Loucy (cell line): Measurements from ENCODE around the gene SCARF2.
"Not testable (repeated sequence)": the region's sequence is repeated elsewhere in the genome, so short reads cannot be mapped to it uniquely, and the experiment has no call there.

Source experiments
- H2AFZ ChIP-seq: fragments of 200-600 bp; sonication (generic); 2 replicates; pipeline ENCODE4 v1.6.0; 2016; ENCODE audit warnings: antibody characterized with exemption, mild to moderate bottlenecking, low read length, moderate library complexity
- H3F3A ChIP-seq: fragments of 200-600 bp; 2 replicates; pipeline ENCODE4 v1.6.0; 2016; ENCODE audit warnings: antibody characterized with exemption, low read depth, mild to moderate bottlenecking
- H3K27me3 ChIP-seq: fragments of 200-600 bp; sonication (generic); 2 replicates; pipeline ENCODE4 v1.6.1; 2014; ENCODE audit warnings: low read length, mild to moderate bottlenecking; ENCODE audit not compliant: insufficient read depth, poor library complexity, severe bottlenecking
- H3K36me3 ChIP-seq: fragments of 200-600 bp; sonication (generic); 2 replicates; pipeline ENCODE4 v1.6.1; 2016; ENCODE audit warnings: low read length; ENCODE audit not compliant: insufficient read depth
- H3K4me1 ChIP-seq: fragments of 200-600 bp; sonication (generic); 2 replicates; pipeline ENCODE4 v1.5.1; 2014; ENCODE audit warnings: low read length, mild to moderate bottlenecking; ENCODE audit not compliant: insufficient read depth, poor library complexity, severe bottlenecking
- H3K4me2 ChIP-seq: fragments of 200-600 bp; sonication (generic); 2 replicates; pipeline ENCODE4 v1.6.0; 2014; ENCODE audit warnings: antibody characterized with exemption, low read length, low read depth, mild to moderate bottlenecking; ENCODE audit not compliant: poor library complexity, severe bottlenecking
- H3K4me3 ChIP-seq: fragments of 200-600 bp; sonication (generic); 2 replicates; pipeline ENCODE4 v1.5.1; 2014; ENCODE audit warnings: low read length, mild to moderate bottlenecking, mixed read lengths; ENCODE audit not compliant: poor library complexity, severe bottlenecking
- H3K79me2 ChIP-seq: fragments of 200-600 bp; sonication (generic); 2 replicates; pipeline ENCODE4 v1.6.1; 2014; ENCODE audit warnings: low read length; ENCODE audit not compliant: insufficient read depth
- H3K9ac ChIP-seq: fragments of 200-600 bp; sonication (generic); 2 replicates; pipeline ENCODE4 v1.6.0; 2014; ENCODE audit warnings: mild to moderate bottlenecking, low read depth, low read length, moderate library complexity; ENCODE audit not compliant: poor library complexity, severe bottlenecking
- H3K9me2 ChIP-seq: fragments of 200-600 bp; sonication (generic); replicated peaks from 2 replicates; pipeline ENCODE4 v1.6.1; 2016; ENCODE audit warnings: low read depth, low read length, mixed read lengths
- H3K9me3 ChIP-seq: fragments of 200-600 bp; sonication (generic); 2 replicates; pipeline ENCODE4 v1.6.1; 2014; ENCODE audit warnings: mild to moderate bottlenecking, antibody characterized with exemption, low read length, low read depth; ENCODE audit not compliant: insufficient read depth
- H4K20me1 ChIP-seq: fragments of 200-600 bp; sonication (generic); 2 replicates; pipeline ENCODE4 v1.6.0; 2014; ENCODE audit warnings: antibody characterized with exemption, low read length, mild to moderate bottlenecking; ENCODE audit not compliant: insufficient read depth, poor library complexity, severe bottlenecking
- EZH2phosphoT487 ChIP-seq: fragments of 200-600 bp; IDR thresholded peaks from 2 replicates; pipeline ENCODE4 v1.6.1; 2018; ENCODE audit warnings: antibody characterized with exemption, mild to moderate bottlenecking, moderate library complexity, borderline replicate concordance
- TF ChIP-seq, protein P1 (sequence below): fragments of 200-600 bp; sonication (generic); conservative IDR thresholded peaks from 2 replicates; pipeline ENCODE4 v1.5.1; 2014; ENCODE audit warnings: mild to moderate bottlenecking, antibody characterized with exemption, low read length

The SCARF2 gene

DNA sequence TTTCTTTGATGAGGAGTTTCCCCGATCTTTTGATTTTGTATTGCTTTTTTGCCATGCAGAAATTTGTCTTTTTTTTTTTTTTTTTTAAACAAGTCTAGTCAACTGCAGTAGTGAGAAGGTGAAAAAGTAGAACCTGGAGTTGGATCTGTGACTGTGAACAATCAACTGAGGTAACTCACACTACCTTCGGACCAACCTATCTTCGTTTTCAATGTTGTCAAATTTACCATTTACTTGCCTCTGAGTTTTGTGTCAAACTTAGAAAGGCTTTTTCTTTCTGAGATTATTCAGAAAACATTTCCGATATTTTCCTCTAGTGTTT is 37.5 kb upstream of the SCARF2 start:
- Histone ChIP-seq H3K4me3 (no peak overlapping the region), H3K36me3 (no peaks in the 10 kb centered on the region), H3K4me1 (no peaks in the 10 kb centered on the region)

DNA sequence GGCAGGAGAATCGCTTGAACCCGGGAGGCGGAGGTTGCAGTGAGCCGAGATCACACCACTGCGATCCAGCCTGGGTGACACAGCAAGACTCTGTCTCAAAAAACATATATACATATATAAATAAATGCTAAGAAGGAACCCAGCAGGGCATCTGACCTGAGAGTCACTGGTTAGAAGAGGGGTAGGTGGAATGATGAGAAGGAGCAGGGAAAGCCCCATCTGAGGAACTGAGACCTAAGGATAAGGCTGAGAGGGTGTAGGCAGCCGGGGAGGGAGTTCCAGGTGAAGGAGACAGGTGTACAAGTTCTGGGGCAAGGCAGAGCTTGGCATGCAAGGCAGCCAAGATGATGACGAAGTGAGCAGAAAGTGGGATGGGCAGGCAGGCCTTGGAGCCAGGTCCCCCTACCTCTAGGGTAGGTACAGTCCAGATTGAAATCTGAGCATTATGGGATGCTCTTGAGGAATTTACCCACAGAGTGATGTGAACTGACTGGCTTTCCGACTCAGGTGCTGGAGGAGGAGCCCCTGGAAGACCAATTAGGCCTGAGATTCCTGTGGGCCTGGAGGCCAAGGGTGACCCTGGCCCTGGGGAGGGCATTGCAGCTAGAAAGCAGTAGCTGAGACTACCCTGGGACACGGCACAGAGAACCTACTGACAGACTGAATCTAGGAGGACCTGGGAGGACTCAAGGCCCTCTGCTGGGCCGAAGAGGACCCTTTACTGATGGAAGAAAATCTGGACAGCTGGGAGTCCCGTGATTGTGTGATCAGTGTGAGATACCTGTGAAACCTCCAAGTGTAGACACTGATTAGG is 35.2 kb upstream of the SCARF2 start:
- no peaks in the 10 kb centered on the region for H3K36me3 ChIP-seq
- no peak for TF ChIP-seq EZH2phosphoT487
- TF ChIP-seq, protein P1, sequence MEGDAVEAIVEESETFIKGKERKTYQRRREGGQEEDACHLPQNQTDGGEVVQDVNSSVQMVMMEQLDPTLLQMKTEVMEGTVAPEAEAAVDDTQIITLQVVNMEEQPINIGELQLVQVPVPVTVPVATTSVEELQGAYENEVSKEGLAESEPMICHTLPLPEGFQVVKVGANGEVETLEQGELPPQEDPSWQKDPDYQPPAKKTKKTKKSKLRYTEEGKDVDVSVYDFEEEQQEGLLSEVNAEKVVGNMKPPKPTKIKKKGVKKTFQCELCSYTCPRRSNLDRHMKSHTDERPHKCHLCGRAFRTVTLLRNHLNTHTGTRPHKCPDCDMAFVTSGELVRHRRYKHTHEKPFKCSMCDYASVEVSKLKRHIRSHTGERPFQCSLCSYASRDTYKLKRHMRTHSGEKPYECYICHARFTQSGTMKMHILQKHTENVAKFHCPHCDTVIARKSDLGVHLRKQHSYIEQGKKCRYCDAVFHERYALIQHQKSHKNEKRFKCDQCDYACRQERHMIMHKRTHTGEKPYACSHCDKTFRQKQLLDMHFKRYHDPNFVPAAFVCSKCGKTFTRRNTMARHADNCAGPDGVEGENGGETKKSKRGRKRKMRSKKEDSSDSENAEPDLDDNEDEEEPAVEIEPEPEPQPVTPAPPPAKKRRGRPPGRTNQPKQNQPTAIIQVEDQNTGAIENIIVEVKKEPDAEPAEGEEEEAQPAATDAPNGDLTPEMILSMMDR, result no peak
- no peak overlapping the region for H2AFZ ChIP-seq

More for the DNA sequence above, 37.5 kb upstream of the SCARF2 start:
- no peak for TF ChIP-seq EZH2phosphoT487
- TF ChIP-seq, protein P1, result no peak
- Histone ChIP-seq H3K4me2 (no peak overlapping the region), H3K9me3 (no peaks in the 10 kb centered on the region), H2AFZ (no peak overlapping the region), H3K9me2 (no peaks in the 10 kb centered on the region), H3K9ac (peak overlapping the region; percentile 4), H4K20me1 (no peaks in the 10 kb centered on the region), H3F3A (no peaks in the 10 kb centered on the region), H3K27me3 (no peaks in the 10 kb centered on the region), H3K79me2 (no peaks in the 10 kb centered on the region)

DNA sequence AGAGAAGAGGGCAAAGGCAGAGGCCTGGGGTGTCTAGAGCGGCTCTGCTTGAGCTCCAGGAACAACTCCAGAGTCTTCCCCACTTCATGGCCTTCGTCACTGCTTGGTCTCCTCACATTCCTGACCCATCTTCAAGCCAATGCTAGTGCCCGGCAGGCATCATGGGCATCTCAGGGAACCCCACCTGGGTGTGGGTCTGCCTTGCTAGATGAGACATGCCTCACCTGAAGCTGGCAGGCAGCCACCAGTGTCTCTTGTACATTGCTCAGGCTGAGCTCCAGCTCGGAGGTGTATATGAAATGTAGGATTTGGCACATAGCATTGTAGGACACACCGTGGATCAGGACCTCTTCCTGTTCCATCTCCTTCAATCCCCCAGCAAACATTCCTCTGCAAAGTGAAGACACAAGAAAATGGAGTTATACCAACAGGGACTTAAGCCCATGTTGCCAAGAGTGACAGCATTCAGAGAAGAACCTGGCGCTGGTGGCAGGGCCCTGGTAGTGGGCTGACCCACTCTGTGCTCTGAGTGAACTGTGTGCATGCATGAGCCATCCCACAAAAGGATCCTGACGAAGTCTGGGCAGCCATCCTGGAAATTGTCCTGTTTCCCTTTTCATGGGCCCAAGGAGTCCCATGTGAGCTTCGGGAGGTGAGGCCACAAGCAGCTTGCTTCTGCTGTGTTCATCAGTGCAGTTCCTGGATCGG is 33.7 kb upstream of the SCARF2 start:
- H3K9me3 ChIP-seq, result no peaks in the 10 kb centered on the region
- TF ChIP-seq EZH2phosphoT487, result no peak
- TF ChIP-seq, protein P1, result no peak
- H3K79me2 ChIP-seq, result no peaks in the 10 kb centered on the region
- H3K4me2 ChIP-seq, result no peak overlapping the region
- no peak overlapping the region for H2AFZ ChIP-seq
- H3F3A ChIP-seq, result no peaks in the 10 kb centered on the region
- H4K20me1 ChIP-seq, result no peaks in the 10 kb centered on the region
- H3K27me3 ChIP-seq, result no peaks in the 10 kb centered on the region
- no peak overlapping the region for H3K9ac ChIP-seq
- H3K9me2 ChIP-seq, result no peaks in the 10 kb centered on the region
- H3K4me1 ChIP-seq, result no peaks in the 10 kb centered on the region
- H3K36me3 ChIP-seq, result no peaks in the 10 kb centered on the region
- H3K4me3 ChIP-seq, result no peak overlapping the region

More for the DNA sequence above, 35.2 kb upstream of the SCARF2 start:
- Histone ChIP-seq H3K9me3 (no peaks in the 10 kb centered on the region), H3F3A (no peaks in the 10 kb centered on the region), H3K4me3 (no peak overlapping the region), H3K9ac (no peak overlapping the region), H3K4me2 (no peak overlapping the region), H3K27me3 (no peaks in the 10 kb centered on the region), H3K79me2 (no peaks in the 10 kb centered on the region), H3K4me1 (no peaks in the 10 kb centered on the region), H3K9me2 (no peaks in the 10 kb centered on the region), H4K20me1 (no peaks in the 10 kb centered on the region)

DNA sequence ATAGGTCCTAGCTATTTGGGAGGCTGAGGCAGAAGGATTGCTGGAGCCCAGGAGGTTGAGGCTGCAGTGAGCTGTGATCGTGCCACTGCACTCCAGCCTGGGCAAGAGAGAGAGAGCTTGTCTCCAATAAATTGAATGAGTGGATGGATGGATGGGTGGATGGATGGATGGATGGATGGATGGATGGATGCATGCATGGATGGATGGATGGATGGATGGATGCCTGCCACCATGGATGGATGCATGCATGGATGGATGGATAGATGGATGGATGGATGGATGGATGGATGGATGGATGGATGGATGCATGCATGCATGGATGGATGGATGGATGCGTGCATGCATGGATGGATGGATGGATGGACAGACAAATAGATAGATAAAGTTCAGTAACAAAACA is 32.9 kb upstream of the SCARF2 start:
- not testable (repeated sequence) for H3K4me3 ChIP-seq, H3K4me1 ChIP-seq, H3K9ac ChIP-seq, H3K27me3 ChIP-seq, H2AFZ ChIP-seq, H3K79me2 ChIP-seq, H3K9me2 ChIP-seq, H3K9me3 ChIP-seq, H3K36me3 ChIP-seq, H4K20me1 ChIP-seq, H3F3A ChIP-seq, H3K4me2 ChIP-seq
